NCI-H1105 treated with DMSO at 0.1 percent for 48 hours (cell line): ENCODE data around the gene KCNK5.

ENCODE experiments used
- DNase-seq: peaks from one replicate; lab custom pipeline; 2025; lab: John Stamatoyannopoulos, UW

The KCNK5 gene

GRCh38 chr6:39240155-39240757, 11.0 kb upstream of the KCNK5 start:
- no peak for DNase-seq

- DNase-seq: no peak
Measured at GRCh38 chr6:39239527-39240154, 10.4 kb upstream of the KCNK5 start.

GRCh38 chr6:39236742-39237141, 7.5 kb upstream of the KCNK5 start:
- no peak for DNase-seq

DNA sequence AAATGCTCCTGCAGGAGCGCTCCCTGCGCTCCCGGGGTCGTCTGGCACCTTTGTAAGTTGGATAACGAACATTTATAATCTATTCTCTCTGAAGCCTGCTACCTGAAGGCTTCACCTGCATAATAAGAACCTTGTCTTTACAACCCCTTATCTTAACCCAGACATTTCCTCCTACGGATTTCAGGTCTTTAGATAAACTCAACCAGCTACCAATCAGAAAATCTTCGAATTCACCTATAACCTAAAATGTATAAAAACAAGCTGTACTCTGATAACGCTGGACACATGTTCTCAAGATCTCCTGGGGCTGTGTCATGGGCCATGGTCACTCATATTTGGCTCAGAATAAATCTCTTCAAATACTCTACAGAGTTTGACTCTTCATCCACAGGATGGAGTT, 4.1 kb upstream of the KCNK5 start:
- DNase-seq: no peak

GRCh38 chr6:39231521-39232243, 2.4 kb upstream of the KCNK5 start:
- DNase-seq: no peak

DNA sequence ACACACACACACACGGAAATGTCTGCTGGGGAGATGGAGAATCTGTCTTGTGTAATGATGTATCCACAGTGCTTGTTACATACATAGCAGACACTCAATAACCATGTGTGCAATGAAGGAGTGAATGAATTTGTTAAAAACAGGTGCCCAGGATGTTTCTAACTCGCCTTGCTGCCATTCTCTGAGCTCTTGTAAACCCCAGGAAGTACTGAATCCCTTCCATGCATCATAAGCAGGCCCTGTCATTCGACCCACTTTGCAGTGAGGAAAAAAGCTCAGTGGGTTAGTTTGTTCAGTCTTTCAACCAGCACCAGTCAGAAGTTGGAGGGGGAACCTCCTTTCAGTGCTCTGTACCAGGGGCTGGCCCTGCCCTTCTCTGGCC, 1.4 kb upstream of the KCNK5 start:
- DNase-seq: no peak

DNA sequence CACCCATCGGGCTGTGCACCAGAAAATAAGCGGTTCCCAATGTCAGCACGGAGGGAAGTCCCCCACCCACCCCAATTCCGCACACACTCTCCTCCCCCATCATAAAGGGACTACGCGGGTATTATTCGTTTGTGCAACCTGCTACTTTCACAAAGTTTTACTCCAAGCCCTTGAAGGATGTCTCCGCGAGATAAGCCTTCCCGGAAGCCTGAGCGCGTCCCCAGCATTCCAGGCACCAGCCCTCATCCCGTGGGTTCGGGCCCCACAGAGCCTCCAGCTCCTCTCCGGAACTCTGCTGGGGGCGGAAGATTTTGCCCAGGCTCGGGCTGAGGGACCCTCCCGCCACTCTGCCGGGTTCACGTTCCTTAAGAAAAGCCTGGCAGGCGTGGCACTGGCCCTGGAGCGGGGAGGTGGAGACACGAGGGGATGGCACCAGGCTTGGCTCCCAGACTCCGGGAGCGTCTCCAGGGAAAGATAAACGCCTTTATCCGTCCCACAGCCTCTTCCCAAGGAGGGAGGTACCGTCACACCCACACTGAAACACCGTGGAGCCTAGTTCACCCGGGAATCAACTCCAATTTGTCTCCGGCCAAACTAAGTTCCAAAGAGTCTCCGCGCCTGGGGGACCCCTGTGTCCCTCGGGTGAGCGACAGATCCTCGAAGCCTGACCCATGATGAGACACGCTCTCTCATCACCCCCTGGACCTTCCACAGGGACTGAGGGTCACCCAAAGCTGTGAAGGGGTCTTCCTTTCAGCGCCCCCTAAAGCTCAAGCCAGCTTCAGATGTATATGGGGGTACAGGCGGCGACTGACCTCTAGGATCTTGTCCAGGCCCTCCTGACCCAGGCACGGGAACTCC, 934 bp downstream of the KCNK5 start:
- DNase-seq: no peak

DNA sequence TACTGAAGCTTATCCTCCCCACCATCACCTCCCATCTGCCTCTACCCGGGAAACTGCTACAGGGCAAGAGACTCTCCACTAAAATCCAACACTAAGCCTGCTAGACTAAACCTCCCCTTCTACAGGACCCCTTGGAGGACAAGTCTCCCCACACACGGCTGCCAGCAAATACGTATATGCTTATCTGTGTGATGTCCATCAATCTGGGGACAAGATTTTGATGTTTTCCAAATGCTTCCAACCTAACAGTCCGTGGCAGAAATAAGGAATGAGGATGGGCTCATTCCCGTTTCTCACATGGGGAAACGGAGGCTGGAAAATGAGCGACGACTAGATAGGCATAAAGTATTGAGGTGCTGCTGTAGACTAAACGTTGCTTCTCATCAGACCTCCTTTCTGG, 1.8 kb downstream of the KCNK5 start:
- DNase-seq: no peak

- no peak for DNase-seq
Measured at GRCh38 chr6:39226639-39227329, 2.5 kb downstream of the KCNK5 start.

DNA sequence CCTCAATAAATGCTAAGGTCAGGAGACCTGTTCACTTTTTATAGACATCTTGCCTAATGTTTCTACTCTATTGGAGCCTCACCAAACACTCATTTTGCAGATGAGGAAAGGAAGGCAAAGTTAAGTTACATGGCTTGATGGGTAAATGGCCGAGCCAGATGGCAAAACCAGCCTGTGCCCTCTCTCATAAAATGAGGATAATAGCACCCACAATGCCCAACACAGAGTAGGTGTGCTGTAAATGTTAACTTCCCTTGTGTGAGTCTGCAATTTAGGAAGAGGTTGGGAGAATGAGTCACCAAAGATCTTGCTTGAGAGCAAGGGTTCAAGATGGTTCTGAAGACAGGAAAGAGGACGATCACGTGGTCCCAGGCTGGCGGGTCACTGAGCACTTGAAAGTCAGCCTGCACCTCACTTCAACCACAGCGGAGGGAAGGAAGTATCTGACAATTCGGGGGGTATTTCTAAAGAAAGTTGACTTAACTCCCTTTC, 3.3 kb downstream of the KCNK5 start:
- no peak for DNase-seq

DNA sequence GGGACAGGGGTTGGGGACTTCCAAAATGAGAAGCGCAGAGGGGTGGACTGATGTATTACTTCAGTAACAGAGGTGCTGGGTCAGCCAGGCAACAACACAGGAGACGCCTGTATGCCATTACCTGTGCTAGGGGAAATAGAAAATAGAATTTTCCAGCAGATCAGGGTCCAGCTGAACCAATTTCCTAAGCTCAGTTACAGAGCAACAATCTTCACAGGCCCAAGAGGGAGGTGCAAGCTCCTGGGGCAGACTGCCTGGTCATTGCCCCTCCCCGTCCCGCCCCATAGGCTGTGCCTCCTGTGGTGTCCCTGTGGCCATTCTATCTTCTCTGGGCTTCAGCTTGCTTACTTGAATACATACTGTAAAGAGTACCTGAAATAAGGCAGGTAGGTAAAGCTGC, 3.7 kb downstream of the KCNK5 start:
- DNase-seq: no peak

DNA sequence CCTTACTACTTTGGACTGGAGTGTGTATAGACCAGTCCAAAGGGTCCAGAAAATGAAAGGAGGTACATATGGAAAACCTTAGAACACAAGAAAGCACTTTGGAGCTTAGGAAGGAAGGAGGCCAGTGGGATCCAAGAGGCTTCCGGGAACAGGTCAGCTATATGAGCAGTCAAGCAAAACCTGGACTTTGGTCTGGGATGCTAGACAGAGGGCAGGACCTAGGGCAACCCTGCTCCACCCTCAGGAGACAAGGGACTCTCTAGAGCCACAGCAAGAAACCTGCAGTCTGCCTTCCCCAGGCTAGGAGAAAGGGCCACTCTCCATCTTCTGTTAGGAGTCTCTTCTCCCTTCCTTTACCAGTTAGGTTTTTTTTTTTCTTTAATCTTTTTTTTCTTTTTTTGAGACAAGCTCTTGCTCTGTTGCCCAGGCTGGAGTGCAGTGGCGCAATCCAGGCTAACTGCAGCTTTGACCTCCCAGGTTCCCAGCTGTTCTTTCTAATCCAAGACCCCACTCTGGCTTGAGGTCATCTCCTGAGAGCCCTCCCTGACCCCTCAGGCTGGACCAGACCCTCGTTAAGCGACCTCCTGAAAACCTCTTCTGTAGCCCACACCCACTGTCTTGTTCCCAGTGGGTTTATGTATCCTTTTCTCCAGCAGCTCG, 4.6 kb downstream of the KCNK5 start:
- no peak for DNase-seq

DNA sequence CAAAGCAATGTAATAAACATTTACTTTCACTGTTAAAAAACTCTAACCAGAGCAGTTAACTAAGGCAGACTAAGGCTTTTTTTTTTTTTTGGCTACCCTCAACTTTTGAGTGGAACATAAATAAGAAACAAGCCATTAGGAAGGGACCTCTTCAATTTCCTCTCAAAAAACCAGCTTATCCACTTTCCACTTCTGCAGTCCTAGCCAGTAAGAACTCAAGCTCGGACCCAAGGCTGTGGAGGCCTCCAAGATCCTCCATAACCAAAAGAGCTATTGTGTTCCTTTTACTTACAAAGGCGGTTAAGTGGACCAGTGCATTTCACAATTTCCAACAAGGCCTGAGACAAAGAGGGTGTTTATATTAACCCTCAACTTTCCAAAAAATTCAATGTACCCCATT, 5.3 kb downstream of the KCNK5 start:
- no peak for DNase-seq

GRCh38 chr6:39223555-39223954, 5.7 kb downstream of the KCNK5 start:
- DNase-seq: no peak

- DNase-seq: no peak
Measured at GRCh38 chr6:39223061-39223460, 6.2 kb downstream of the KCNK5 start.

- no peak for DNase-seq
Measured at GRCh38 chr6:39221779-39222641, 7.3 kb downstream of the KCNK5 start.

- no peak for DNase-seq
Measured at GRCh38 chr6:39221115-39221514, 8.2 kb downstream of the KCNK5 start.

DNA sequence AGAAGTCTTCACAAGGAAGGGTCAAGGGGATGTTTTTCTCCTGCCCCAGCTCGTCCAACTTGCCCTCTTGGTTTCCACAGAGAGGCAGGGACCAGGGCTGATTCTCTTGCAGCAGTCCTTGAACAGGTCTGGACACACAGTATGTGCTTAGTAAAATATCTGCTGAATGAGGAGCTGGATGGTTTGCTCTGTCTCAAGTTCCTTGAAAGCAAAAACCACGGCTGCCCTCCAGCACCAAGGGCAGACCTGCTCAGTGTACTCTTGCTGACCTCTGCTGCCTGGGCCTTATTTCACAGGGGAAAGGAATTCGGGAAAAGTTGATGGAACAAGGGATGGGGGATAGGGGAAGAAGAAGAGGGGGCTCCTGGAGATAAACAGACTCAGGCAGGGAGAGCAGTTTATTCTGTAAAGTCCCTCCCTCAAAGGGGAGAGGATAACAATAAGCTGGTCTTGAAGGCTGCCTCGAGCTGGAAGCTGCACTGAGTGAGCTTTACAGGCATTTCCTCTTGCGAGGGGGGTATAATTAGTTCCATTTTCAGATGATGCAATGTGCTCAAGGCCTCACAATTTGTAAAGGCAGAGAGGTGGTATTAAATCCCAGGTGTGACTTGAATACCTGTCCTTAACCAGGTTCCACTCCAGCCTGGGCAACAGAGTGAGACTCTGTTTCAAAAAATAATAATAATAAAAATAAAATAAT, 10.3 kb downstream of the KCNK5 start:
- DNase-seq: no peak

GRCh38 chr6:39217177-39217864, 12.0 kb downstream of the KCNK5 start:
- DNase-seq: no peak
